GM23248 (cell line): Measurements from ENCODE around the gene PREX1.
"Not testable (repeated sequence)": the region's sequence is repeated elsewhere in the genome, so short reads cannot be mapped to it uniquely, and the experiment has no call there.

Source experiments
- EZH2 ChIP-seq: fragments of 200-600 bp; sonication (generic); IDR thresholded peaks from 2 replicates; pipeline ENCODE4 v1.6.1; 2018; ENCODE audit warnings: antibody characterized with exemption, mild to moderate bottlenecking; ENCODE audit not compliant: insufficient read depth, poor library complexity, severe bottlenecking
- EZH2phosphoT487 ChIP-seq: fragments of 200-600 bp; sonication (generic); IDR thresholded peaks from 2 replicates; pipeline ENCODE4 v1.6.1; 2018; ENCODE audit warnings: antibody characterized with exemption, moderate library complexity, mild to moderate bottlenecking, low read depth; ENCODE audit not compliant: insufficient read depth

- TF ChIP-seq EZH2, EZH2phosphoT487: not testable (repeated sequence)
Observed at GRCh38 chr20:48812114-48812513, 15.7 kb downstream of the PREX1 start.
